Activated T-helper 2 cell treated with anti-CD3 and anti-CD28 coated beads, Interferon-gamma antibody, Interleukin-2, Interleukin-4, amounts not matched to agents 10 μg/mL and 5 μg/mL and 100 μg/mL, durations not matched to agents 14 hours and 24 hours and 36 hours (primary cell): ENCODE measurements around the gene CCDC158. TPM values are rescaled to one million over a fixed set of nuclear protein-coding genes. Genes with fewer than 3 reads are reported as not detected.
"Not testable (repeated sequence)": the region's sequence is repeated elsewhere in the genome, so short reads cannot be mapped to it uniquely, and the experiment has no call there.

Experiments used
- DNase-seq: peaks from one replicate; pipeline ENCODE4 v3.0.0; 2021; ENCODE audit warnings: low spot score
- H3K27ac Mint-ChIP-seq: one replicate; pipeline ENCODE4 v1.8.0; 2021; ENCODE audit warnings: mixed read lengths
- H3K27me3 Mint-ChIP-seq: one replicate; pipeline ENCODE4 v1.8.0; 2021; ENCODE audit warnings: low read depth, mixed read lengths
- H3K36me3 Mint-ChIP-seq: one replicate; pipeline ENCODE4 v1.8.0; 2021; ENCODE audit warnings: low read depth, mixed read lengths
- H3K4me1 Mint-ChIP-seq: one replicate; pipeline ENCODE4 v1.8.0; 2021; ENCODE audit warnings: low read depth, mixed read lengths
- H3K4me3 Mint-ChIP-seq: one replicate; pipeline ENCODE4 v1.8.0; 2021; ENCODE audit warnings: low read depth, mild to moderate bottlenecking, moderate library complexity, mixed read lengths
- H3K9me3 Mint-ChIP-seq: one replicate; pipeline ENCODE4 v1.8.0; 2021; ENCODE audit warnings: mixed read lengths
- intact Hi-C: fragments of 100-400 bp; cut with micrococcal nuclease; formaldehyde crosslinking; loops from one replicate; pipeline ENCODE4 v1.15.1; 2023
- total RNA-seq: library from RNA; stranded (reverse); gene quantifications from 2 replicates; pipeline ENCODE4 v1.2.3, GENCODE V29; 2022

CCDC158 gene
- total RNA-seq, 1 donor from 2014 or later = not detected

DNA sequence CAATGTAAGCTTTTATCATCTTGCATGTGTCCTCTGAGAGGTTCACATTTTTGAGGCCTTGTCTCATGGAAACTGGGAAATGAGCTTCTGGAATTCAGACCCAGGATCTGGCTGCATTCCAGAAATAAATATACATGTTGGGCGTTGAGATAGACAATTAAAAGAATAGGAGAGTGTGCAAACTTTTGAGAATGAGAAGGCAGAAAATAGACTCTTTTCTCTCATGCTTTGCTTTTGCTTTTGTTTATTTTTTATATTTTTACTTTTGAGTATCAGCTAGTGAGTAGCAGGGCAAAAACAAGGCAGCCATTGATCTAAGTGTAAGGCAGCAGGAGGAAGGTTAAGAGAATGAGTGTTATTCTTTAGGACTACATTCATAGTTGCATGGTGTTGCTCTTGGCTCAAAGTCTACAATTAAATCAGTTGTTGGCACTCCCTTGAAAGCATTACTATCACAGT lies 26.5 kb upstream of the CCDC158 start:
- Mint-ChIP-seq H3K9me3 (no peaks in the 10 kb centered on the region), H3K4me3 (no peak overlapping the region), H3K27ac (no peak overlapping the region), H3K4me1 (no peaks in the 10 kb centered on the region), H3K36me3 (no peaks in the 10 kb centered on the region), H3K27me3 (peaks cover 13% of the 10 kb centered on the region)
- intact Hi-C loops = no loop called here
- DNase-seq = no peak

DNA sequence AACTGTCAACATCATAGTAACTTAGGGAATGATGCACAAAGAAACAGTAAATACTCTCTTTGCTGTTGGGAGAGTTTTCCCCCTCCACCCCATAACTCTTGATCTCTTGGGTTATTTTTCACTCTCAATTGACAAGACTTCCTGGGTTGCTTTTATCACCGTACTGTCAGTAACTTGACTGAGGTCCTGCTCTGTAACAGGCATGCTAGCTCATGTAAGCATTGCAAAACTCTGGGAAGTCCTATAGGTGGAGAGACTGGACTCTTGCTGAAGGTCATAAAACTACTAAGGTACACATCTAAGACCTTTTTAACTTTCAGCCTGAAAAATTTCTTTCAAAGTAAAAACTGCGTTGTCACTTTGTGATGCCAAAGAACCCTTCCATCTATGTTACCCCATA lies 25.0 kb upstream of the CCDC158 start:
- intact Hi-C loops = no loop called here
- DNase-seq = no peak
- Mint-ChIP-seq H3K27ac (no peak overlapping the region), H3K36me3 (no peaks in the 10 kb centered on the region), H3K9me3 (no peaks in the 10 kb centered on the region), H3K4me3 (no peak overlapping the region), H3K27me3 (peaks cover 11% of the 10 kb centered on the region), H3K4me1 (no peaks in the 10 kb centered on the region)

- no peaks in the 10 kb centered on the region for H3K9me3 Mint-ChIP-seq
- H3K27ac Mint-ChIP-seq = no peak overlapping the region
- H3K4me3 Mint-ChIP-seq = no peak overlapping the region
- no peaks in the 10 kb centered on the region for H3K4me1 Mint-ChIP-seq
- no peak for DNase-seq
- intact Hi-C loops = no loop called here
- peaks cover 4% of the 10 kb centered on the region for H3K27me3 Mint-ChIP-seq
- no peaks in the 10 kb centered on the region for H3K36me3 Mint-ChIP-seq
These were observed 22.4 kb upstream of the CCDC158 start for GRCh38 chr4:76443376-76443775.

GRCh38 chr4:76442807-76443206 lies 21.9 kb upstream of the CCDC158 start:
- H3K27me3 Mint-ChIP-seq = peaks cover 5% of the 10 kb centered on the region
- no peak for DNase-seq
- intact Hi-C loops = no loop called here
- H3K36me3 Mint-ChIP-seq = no peaks in the 10 kb centered on the region
- H3K27ac Mint-ChIP-seq = no peak overlapping the region
- H3K4me1 Mint-ChIP-seq = no peaks in the 10 kb centered on the region
- H3K4me3 Mint-ChIP-seq = no peak overlapping the region
- no peaks in the 10 kb centered on the region for H3K9me3 Mint-ChIP-seq

- H3K4me3 Mint-ChIP-seq = no peak overlapping the region
- H3K4me1 Mint-ChIP-seq = no peaks in the 10 kb centered on the region
- no peak overlapping the region for H3K27ac Mint-ChIP-seq
- no peaks in the 10 kb centered on the region for H3K9me3 Mint-ChIP-seq
- H3K27me3 Mint-ChIP-seq = peaks cover 7% of the 10 kb centered on the region
- DNase-seq = no peak
- H3K36me3 Mint-ChIP-seq = no peaks in the 10 kb centered on the region
- intact Hi-C loops = no loop called here
These were observed 20.9 kb upstream of the CCDC158 start for GRCh38 chr4:76441881-76442280.

- Mint-ChIP-seq H3K9me3 (no peaks in the 10 kb centered on the region), H3K27me3 (peaks cover 22% of the 10 kb centered on the region), H3K4me3 (no peak overlapping the region), H3K4me1 (no peaks in the 10 kb centered on the region), H3K36me3 (no peaks in the 10 kb centered on the region), H3K27ac (no peak overlapping the region)
- no peak for DNase-seq
- intact Hi-C loops = loop anchor here (10.0 kb wide), 1 partner anchor 605 kb away; no protein-coding TSS in a partner anchor
These were observed 18.6 kb upstream of the CCDC158 start for GRCh38 chr4:76439491-76439890.

GRCh38 chr4:76435528-76436319 lies 14.8 kb upstream of the CCDC158 start:
- no peak for DNase-seq
- H3K27ac Mint-ChIP-seq = no peak overlapping the region
- H3K27me3 Mint-ChIP-seq = peaks cover 34% of the 10 kb centered on the region
- H3K9me3 Mint-ChIP-seq = no peaks in the 10 kb centered on the region
- intact Hi-C loops = loop anchor here (10.0 kb wide), 1 partner anchor 609 kb away; no protein-coding TSS in a partner anchor
- no peak overlapping the region for H3K4me3 Mint-ChIP-seq
- no peaks in the 10 kb centered on the region for H3K36me3 Mint-ChIP-seq
- no peaks in the 10 kb centered on the region for H3K4me1 Mint-ChIP-seq

DNA sequence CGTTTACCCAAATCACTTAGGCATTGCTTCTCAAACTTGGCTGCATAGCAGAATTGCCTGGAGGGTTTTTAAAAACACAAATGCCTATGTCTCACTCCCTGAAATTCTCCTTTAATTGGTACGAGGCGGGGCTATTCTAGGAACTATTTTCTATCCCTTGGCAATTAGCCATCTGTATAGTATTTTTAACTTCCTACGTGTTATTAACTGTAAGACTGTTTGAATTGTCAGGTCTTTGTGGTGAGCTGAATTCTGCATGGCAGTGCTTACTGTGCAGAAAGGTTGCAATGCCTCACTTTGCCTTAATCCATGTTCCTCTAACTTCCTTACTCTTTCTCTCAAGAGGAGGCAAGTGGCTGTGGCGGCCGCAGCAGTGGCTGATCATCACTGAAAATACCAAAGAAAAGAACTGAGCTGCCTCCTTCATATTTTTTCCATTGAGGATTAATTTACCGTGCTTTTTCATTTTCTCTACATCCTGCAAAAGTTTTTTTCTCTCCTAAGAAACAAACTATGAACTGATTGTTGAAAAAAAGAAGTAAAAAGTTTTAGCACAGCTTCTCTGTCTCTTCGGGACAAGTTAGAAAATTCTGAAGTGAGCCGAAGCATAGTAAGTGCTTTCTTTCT lies 14.1 kb upstream of the CCDC158 start, which contains the start of gene SHROOM3:
SHROOM3 (plus strand) TSS at position 329 of the 627 bp plus-strand sequence. CDS start 824 bp downstream, outside the sequence.
- Mint-ChIP-seq H3K4me1 (no peaks in the 10 kb centered on the region), H3K4me3 (no peak within 1 kb of the TSS), H3K27me3 (peaks cover 34% of the 10 kb centered on the region), H3K9me3 (no peaks in the 10 kb centered on the region), H3K36me3 (no peaks in the 10 kb centered on the region), H3K27ac (no peak within 1 kb of the TSS)
- DNase-seq = no peak
- intact Hi-C loops = loop anchor here (5.0 to 10.0 kb wide), 2 partner anchors 322 to 610 kb away; no protein-coding TSS in a partner anchor

GRCh38 chr4:76430519-76431388 lies 9.8 kb upstream of the CCDC158 start:
- no peak overlapping the region for H3K27ac Mint-ChIP-seq
- peaks cover 31% of the 10 kb centered on the region for H3K27me3 Mint-ChIP-seq
- H3K36me3 Mint-ChIP-seq = no peaks in the 10 kb centered on the region
- no peak for DNase-seq
- H3K4me1 Mint-ChIP-seq = no peaks in the 10 kb centered on the region
- intact Hi-C loops = loop anchor here (2.0 to 10.0 kb wide), 3 partner anchors 74 to 614 kb away; no protein-coding TSS in a partner anchor
- no peaks in the 10 kb centered on the region for H3K9me3 Mint-ChIP-seq
- H3K4me3 Mint-ChIP-seq = no peak overlapping the region

DNA sequence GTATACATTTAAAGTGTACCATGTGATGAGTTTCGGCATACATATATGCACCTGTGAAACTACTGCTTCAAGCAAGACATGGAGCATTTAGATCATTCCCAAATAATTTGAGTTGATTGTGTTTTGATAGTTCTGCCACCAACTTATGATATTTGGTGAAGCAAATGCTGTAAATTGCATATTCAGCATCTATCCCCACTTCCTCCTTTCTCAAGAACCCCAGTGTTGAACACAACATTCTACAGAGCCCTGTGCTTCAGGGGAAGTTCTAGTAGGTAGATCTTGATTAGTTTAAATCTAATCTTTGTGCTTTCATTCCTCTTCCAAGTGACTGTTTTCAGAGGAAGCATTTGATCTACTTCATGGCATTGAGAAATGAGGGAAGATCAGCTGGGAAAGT lies 8.7 kb upstream of the CCDC158 start:
- intact Hi-C loops = loop anchor here (2.0 to 10.0 kb wide), 3 partner anchors 75 to 615 kb away; no protein-coding TSS in a partner anchor
- H3K4me1 Mint-ChIP-seq = no peaks in the 10 kb centered on the region
- H3K27ac Mint-ChIP-seq = no peak overlapping the region
- peaks cover 25% of the 10 kb centered on the region for H3K27me3 Mint-ChIP-seq
- no peaks in the 10 kb centered on the region for H3K36me3 Mint-ChIP-seq
- H3K9me3 Mint-ChIP-seq = no peaks in the 10 kb centered on the region
- DNase-seq = no peak
- H3K4me3 Mint-ChIP-seq = no peak overlapping the region

GRCh38 chr4:76426272-76426671 lies 5.3 kb upstream of the CCDC158 start:
- Mint-ChIP-seq H3K4me3 (no peak overlapping the region), H3K9me3 (no peaks in the 10 kb centered on the region), H3K27ac (no peak overlapping the region), H3K36me3 (no peaks in the 10 kb centered on the region), H3K27me3 (peaks cover 19% of the 10 kb centered on the region), H3K4me1 (peaks cover 3% of the 10 kb centered on the region)
- intact Hi-C loops = no loop called here
- DNase-seq = no peak

- H3K27ac Mint-ChIP-seq, H3K4me3 Mint-ChIP-seq, H3K4me1 Mint-ChIP-seq, DNase-seq, H3K36me3 Mint-ChIP-seq, H3K9me3 Mint-ChIP-seq, intact Hi-C loops: not testable (repeated sequence)
- H3K27me3 Mint-ChIP-seq = peaks cover 28% of the 10 kb centered on the region
These were observed 2.2 kb upstream of the CCDC158 start for GRCh38 chr4:76423159-76423558.
